H7 (cell line): Measurements from ENCODE around the gene TNFRSF21. TPM values are rescaled to one million over a fixed set of nuclear protein-coding genes. Genes with fewer than 3 reads are reported as not detected.

ENCODE experiments used
- DNase-seq: peaks from one replicate; pipeline ENCODE4 v3.0.0; 2012
- H3K27me3 ChIP-seq: 2 replicates; pipeline ENCODE4 v1.6.0; 2011; ENCODE audit warnings: mild to moderate bottlenecking, low read length; ENCODE audit not compliant: control insufficient read depth, insufficient read depth
- H3K36me3 ChIP-seq: replicated peaks from 2 replicates; pipeline ENCODE4 v1.5.1; 2011; ENCODE audit warnings: low read length; ENCODE audit not compliant: control insufficient read depth, insufficient read depth
- H3K4me3 ChIP-seq: 2 replicates; pipeline ENCODE4 v1.5.1; 2011; ENCODE audit warnings: low read depth, mild to moderate bottlenecking, control low read depth, low read length, moderate library complexity; ENCODE audit not compliant: insufficient read depth
- total RNA-seq: library from RNA; depleted of rRNA; stranded (reverse); fragments of >200 nt; shearing (Covaris generic); gene quantifications from 2 replicates; pipeline ENCODE4 v1.2.3, GENCODE V29; 2014; rRNA removed

Gene TNFRSF21
- total RNA-seq, 1 experiment from 2014 or later = 50.8 TPM

GRCh38 chr6:47187893-47188587 lies 121.7 kb downstream of the TNFRSF21 start:
- Histone ChIP-seq H3K36me3 (no peaks in the 10 kb centered on the region), H3K27me3 (no peaks in the 10 kb centered on the region), H3K4me3 (no peak overlapping the region)
- no peak for DNase-seq

- H3K27me3 ChIP-seq = no peaks in the 10 kb centered on the region
- no peaks in the 10 kb centered on the region for H3K36me3 ChIP-seq
- no peak for DNase-seq
- H3K4me3 ChIP-seq = no peak overlapping the region
These were observed 122.6 kb downstream of the TNFRSF21 start for GRCh38 chr6:47187113-47187512.

- H3K36me3 ChIP-seq = no peaks in the 10 kb centered on the region
- no peaks in the 10 kb centered on the region for H3K27me3 ChIP-seq
- no peak overlapping the region for H3K4me3 ChIP-seq
- DNase-seq = no peak
These were observed 127.3 kb downstream of the TNFRSF21 start for GRCh38 chr6:47182291-47182957.

GRCh38 chr6:47181681-47182080 lies 128.0 kb downstream of the TNFRSF21 start:
- DNase-seq = no peak
- Histone ChIP-seq H3K4me3 (no peak overlapping the region), H3K27me3 (no peaks in the 10 kb centered on the region), H3K36me3 (no peaks in the 10 kb centered on the region)

Other genes starting within 250 kb of the TNFRSF21 start
- gene CD2AP, start 167.9 kb upstream of the TNFRSF21 start, total RNA-seq = 34.0 and 44.3 TPM in 2 replicates